NCI-H226 (cell line): ENCODE results near the gene ZNF92.
"Not testable (repeated sequence)": the region's sequence is repeated elsewhere in the genome, so short reads cannot be mapped to it uniquely, and the experiment has no call there.

Experiments
- DNase-seq: peaks from one replicate; pipeline ENCODE4 v3.0.0-alpha.2; 2015

The ZNF92 gene

DNA sequence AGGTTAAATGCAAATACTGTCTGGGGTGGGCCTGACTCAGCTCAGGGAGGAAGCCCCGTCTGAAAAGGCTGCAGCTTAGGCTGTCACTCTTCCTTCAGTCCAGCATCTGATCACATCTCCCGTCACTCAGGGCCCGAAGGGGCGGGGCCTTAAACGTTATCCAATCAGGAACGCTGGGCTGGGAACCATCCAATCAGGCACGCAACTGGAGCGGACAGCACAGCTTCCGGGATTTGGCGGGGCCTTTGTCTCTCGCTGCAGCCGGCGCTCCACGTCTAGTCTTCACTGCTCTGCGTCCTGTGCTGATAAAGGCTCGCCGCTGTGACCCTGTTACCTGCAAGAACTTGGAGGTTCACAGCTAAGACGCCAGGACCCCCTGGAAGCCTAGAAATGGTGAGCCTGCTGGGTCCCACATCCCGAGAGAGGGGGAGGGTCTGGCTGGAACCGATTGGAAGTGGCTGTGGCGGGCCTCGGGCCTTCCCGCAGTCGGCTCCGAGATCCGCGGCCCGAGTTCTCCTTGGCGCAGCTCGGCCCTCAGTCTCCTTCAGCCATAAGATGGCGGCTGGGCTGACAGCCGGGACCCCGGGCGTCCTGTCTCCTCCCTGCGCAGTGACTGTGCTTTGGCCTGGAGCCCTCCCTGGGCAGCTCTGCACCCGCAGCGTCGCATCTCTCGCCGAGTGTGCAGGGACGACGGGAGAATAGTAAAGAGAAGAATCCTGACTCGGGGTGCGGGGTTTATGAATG lies at the start of gene ZNF92:
Gene ZNF92, plus strand, starts transcription at position 248 of the 744 bp plus-strand sequence. Its CDS starts 143 bp downstream, at position 391.
- peak; percentile 96 for DNase-seq

DNA sequence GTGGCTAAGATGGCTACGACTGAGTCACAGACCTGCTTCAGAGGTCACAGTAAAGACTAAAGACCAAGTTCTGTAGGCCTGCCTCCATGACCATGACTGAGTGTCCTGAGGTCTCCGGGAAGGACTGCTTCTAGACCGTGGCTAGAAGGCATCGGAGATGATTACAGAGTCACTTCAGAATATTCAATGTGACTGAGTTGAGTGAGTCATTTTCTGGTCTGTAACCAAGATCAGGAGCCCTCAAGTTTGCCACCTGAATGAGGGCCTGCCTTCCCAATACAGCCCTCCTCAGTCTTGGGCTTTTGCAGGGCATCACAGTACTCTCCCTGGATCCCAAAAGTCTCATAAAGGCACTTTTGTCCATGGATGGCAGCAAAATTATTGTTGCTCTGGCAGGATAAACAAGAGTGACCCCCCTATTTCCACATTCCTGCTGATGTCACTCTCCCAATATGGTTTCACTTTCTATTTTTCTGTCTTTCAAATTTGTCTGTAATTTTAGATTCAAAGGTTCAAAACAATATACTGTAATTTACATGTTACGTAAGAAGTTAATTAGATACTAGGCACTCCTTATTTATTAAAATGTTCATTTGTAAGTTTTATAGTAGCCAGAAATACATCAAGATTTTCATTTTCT lies 47.7 kb upstream of the ZNF92 start:
- no peak for DNase-seq

DNA sequence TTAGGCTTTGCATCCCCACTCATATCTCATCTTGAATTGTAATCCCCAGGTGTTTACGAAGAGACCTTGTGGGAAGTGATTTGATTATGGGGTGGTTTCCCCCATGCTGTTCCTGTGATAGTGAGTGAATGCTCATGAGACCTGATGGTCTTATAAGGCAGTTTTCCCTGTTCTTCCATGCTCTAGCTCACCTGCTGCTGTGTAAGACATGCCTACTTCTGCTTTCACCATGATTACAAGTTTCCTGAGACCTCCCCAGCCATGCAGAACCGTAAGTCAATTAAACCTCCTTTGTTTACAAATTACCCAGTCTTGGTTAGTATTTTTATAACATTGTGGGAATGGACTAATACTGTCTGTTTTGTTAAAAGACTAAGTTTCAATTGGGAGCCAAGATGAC lies 35.3 kb upstream of the ZNF92 start:
- no peak for DNase-seq

DNA sequence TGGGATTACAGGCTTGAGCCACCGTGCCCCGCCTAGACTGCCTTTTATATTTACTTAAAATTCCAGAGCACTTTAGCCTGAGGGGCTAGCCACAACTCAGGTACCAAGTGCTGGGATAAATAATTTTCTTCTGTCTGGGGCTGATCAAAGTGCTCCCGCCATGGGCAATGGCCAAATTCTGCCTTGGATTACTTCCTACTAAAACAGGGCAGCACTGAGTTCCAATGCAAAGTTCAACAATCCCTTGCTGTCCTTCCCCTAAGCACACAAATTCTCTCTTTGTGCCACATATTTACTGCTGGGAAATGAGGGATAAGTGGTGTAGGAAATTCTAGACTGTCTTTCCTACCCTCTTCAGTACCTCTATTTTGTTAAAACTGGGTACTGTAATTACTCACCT lies 34.4 kb upstream of the ZNF92 start:
- no peak for DNase-seq

DNA sequence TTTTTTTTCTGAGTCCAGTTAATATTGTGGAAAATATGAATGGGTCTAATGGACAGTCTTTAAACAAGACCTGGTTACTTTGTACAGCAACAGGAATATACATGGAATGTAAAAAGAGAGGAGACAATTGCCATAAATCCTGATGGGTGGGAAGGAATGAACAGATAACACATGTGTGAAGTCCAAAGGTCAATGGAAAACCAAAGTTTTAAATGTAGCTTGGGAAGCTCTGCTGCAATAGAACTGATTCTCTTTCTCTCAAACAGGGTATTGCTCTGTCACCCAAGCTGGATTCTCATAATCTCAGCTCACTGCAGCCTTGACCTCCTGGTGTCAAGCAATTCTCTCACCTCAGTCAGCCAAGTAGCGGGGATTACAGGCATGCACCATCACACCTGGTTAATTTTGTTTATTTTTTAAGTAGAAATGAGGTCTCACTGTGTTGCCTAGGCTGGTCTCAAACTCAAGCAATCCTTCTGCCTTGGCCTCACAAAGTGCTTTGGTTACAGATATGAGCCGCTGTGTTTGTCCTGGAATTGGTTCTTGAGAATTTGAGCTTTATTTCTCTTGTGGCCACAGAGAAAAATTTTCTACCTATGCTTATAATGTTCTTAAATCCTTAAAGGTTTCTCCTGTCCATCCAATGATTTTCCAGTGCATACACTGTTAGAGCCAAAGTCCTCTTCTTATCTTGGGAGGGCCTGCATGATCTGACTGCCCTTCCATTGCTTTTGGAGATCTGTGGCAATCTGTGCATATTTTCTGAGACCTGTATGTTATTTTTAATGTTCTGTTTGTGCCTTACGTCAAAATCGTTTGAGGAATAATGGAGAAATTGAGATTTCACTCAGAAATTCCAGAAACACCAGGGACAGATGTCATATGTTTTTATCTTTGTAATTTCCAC lies 30.7 kb upstream of the ZNF92 start:
- DNase-seq, result no peak

DNA sequence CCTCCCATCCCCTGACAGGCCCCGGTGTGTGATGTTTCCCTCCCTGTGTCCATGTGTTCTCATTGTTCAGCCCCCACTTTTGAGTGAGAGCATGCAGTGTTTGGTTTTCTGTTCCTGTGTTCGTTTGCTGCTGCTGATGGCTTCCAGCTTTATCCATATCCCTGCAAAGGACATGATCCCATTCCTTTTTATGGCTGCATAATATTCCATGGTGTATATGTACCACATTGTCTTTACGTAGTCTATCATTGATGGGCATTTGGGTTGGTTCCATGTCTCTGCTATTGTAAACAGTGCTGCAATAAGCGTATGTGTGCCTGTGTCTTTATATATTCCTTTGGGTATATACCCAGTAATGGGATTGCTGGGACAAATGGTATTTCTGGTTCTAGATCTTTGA lies 29.1 kb upstream of the ZNF92 start:
- not testable (repeated sequence) for DNase-seq

DNA sequence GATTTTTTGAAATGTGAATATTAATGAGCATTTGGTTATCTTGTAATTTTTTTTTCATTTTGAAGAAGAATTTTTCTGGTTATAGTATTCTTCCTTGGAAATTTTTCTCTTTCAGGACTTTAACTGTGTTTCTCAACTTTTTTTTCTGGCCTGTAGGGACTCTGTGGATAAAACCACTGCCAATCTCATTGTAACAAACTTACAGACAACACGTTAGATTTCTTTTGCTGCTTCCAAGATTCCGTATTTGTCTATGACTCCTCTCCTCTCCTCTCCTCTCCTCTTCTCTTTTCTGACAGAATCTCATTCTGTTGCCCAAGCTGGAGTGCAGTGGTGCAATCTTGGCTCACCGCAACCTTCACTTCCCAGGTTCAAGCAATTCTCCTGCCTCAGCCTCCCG lies 19.4 kb upstream of the ZNF92 start:
- DNase-seq, result no peak

DNA sequence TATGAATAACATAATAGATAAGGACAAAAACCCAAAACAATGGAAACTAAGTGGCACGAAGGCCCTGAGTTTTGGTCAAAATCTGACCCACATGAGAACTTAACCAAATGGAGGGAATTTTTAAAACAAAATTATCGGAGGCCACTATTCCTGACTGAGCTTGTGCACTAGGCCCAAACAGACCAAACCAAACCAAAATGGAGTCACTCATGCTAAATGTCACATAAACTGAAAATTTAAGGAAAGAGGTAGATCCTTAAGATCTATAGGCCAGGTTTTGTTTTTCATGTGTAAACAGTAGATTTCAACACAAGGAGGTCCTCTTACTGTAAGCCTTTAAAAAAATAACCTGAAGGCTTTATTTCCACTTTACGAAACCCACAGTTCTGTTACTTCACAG lies 3.8 kb upstream of the ZNF92 start:
- no peak for DNase-seq

DNA sequence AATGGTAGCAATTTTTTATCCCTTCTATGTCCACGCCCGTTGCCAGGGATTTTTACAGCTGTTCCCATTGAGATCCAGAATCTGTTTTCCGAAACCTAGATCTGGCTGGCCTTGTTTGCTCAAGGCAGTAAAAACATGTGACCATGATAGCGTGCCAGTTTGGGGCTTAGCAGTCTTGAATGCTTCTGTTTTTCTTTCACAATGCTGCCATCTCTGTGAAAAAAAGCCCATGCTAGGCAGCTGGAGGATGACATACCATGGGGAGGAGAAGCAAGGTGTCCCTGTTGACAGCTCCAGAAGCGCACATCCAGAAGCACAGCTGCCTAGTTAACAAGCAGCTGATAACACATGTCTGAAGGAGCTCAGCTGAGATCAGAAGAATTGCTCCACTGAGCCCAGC lies 2.2 kb upstream of the ZNF92 start:
- DNase-seq, result no peak

DNA sequence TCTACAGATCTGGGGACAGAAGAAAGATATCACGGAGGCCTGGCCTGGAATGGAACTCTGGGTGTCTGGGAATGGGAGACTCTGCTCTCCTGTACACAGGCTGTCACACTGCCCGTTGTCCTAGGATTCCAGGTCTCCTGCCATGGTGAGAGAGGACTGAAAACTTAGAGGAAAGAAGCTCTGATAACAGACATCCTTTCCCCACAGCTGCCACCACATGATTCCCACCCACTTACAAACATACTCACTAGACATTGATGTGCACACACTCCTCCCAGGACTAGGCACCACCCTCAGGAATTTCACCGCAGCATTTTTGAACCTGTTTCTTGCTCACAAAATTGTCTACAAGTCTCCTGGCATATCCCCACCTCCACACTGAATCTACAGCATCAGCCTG lies 5.7 kb downstream of the ZNF92 start:
- peak; percentile 72 for DNase-seq

DNA sequence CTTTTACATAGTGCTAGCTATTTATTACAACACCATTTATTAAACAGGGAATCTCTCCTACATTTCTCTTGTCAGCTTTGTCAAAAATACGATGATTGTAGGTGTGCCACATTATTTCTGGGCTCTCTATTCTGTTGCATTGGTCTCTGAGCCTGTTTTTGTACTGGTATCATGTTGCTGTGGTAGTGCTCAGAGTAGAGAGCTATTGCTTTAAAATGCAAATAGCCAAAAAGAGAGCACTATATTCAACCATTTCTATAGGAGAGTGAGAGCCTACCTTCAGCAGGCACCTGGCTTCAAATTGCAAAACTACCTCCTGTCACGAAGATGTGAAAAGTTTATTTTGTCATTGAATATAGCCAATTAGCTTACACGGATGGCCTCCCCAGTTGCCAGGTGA lies 8.1 kb downstream of the ZNF92 start:
- DNase-seq, result no peak

DNA sequence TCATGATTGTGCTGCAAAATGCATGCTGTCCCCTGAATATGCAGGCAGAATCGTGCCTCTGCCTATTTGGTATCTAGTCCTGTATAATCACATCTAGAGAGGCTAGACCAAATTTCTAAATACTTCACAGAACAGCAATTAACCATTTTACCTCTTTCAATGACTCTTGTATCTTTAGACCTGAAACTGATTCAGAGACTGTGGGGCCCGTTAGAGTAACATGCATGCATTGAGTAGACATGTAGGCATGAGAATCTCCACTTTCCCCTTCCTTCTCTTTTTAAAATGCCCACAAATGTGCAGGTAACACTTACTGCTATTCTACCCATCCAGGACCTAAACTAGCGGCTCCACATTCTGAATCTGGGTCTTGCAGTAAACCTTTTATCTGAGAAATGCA lies 8.8 kb downstream of the ZNF92 start:
- no peak for DNase-seq

DNA sequence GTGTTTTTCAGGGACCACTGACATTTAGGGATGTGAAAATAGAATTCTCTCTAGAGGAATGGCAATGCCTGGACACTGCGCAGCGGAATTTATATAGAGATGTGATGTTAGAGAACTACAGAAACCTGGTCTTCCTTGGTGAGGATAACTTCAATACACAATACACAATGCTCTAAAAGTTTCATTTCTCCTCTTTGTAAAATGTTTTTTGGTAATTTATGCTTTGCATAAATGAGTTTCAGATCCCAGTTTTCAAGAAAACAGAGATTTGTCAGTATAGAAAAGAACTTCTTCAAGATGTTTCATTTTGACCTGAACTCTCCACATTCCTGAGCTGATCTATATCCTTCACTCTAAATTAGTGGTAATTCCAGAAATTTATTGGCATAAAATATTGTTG lies 14.2 kb downstream of the ZNF92 start:
- no peak for DNase-seq

DNA sequence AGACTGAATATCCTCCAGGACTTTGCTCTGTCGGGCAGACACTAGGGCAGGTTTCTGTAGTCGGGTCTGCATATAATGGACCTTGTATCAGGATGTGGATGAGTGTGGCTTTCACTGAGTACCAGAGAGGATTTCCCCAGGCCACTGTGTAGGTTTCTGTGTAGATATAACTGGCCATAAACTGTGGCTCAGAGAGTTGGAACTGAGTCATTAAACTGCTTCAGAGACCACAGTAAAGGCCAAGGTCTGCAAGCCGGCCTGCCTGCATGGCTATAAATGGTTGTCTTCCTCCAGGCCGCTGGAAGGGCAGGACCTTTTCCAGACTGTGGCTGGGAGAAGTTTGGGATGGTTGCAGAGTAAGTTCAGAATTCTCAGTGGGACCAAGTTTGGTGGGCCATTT lies 16.9 kb downstream of the ZNF92 start:
- DNase-seq, result no peak

DNA sequence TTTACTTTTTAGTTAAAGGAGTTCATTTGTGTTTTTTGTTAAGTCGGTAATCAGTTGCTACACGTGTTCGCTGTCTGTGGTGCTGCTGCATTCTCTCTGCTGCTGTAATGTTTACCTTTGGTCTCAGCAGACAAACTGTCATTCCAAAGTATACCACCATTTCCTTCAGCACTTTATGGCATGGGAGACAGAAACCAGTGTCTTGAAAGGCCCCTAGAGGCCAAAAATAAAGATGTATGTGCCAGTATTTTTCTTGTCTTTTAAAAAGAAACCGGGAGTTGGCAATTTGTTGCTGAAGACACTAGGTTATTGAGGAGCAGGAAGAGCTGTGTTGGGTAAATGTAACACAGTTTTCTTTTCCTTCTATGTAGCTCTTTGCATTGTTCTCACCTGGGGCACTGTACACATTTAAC lies 24.1 kb downstream of the ZNF92 start:
- no peak for DNase-seq

DNA sequence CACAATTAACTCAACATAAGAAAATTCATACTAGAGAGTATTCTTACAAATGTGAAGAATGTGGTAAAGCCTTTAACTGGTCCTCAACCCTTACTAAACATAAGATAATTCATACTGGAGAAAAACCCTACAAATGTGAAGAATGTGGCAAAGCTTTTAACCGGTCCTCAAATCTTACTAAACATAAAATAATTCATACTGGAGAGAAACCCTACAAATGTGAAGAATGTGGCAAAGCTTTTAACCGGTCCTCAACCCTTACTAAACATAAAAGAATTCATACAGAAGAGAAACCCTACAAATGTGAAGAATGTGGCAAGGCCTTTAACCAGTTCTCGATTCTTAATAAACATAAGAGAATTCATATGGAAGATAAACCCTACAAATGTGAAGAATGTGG lies 25.0 kb downstream of the ZNF92 start:
- not testable (repeated sequence) for DNase-seq

DNA sequence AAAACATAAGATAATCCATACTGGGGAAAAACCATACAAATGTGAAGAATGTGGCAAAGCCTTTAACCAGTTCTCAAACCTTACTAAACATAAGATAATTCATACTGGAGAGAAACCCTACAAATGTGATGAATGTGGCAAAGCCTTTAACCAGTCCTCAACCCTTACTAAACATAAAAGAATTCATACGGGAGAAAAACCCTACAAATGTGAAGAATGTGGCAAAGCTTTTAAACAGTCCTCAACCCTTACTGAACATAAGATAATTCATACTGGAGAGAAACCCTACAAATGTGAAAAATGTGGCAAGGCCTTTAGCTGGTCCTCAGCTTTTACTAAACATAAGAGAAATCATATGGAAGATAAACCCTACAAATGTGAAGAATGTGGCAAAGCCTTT lies 25.4 kb downstream of the ZNF92 start:
- not testable (repeated sequence) for DNase-seq

DNA sequence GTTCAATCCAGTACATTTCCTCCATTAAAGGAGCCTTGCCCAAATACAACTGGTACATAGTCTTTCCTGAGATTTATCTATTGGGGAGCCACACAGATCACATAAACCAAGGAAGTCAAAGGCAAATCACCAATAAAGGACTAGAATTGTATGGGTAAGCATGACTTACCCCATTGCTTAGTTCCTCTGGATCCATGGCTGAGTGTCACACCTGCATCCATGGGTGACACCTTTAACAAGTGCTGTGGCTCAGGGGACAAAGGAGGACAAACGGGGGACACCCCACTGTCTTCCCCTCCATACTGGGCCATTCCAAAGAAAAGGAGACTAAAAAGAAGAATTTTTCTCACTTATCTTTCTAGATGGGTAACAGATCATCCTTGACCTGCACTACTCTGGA lies 30.4 kb downstream of the ZNF92 start:
- DNase-seq, result no peak

DNA sequence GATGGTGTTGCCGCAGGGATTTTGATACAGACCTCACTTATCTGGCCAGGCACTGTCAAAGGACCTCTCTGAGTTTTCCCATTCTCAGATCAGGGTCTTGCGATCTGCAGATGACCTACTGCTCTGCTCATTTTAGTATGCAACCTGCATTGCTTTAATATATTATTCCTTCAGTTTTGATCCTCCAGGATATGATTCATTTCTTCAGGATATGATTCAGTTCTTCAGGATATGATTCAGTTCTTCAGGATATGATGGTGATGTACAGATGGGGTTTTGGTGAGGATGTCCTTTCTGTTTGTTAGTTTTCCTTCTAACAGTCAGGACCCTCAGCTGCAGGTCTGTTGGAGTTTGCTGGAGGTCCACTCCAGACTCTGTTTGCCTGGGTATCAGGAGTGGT lies 33.1 kb downstream of the ZNF92 start:
- peak; percentile 34 for DNase-seq

DNA sequence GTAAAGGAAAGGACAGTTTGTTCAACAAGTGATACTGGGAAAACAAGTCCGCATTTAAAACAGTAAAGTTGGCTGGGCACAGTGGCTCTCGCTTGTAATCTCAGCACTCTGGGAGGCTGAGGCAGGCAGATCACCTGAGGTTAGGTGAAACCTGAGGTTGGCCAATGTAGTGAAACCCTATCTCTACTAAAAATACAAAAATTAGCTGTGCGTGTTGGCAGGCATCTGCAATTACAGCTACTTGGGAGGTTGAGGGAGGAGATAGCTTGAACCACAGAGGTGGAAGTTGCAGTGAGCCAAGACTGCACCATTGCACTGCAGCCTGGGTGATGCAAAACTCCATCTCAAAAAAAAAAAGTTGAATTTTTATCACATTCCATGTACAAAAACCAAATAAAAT lies 35.7 kb downstream of the ZNF92 start:
- DNase-seq, result no peak

DNA sequence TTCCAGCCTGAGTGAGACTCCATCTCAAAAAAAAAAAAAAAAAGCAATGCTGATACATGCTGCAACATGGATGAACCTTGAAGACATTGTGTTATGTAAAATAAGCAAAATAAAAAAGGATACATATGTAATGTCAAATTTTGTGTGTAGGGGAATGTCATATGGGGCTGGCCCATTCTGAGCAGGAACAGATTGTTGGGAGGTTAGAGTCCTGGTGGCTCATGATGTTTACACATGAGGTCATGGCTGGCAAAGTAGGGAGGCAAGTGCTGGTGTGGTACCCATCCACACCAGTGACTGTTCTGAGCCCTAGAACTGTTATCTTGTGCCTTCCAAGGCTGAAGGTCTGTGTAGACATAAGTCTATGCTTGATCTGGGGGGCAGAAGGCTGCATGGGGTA lies 37.6 kb downstream of the ZNF92 start:
- DNase-seq, result no peak

DNA sequence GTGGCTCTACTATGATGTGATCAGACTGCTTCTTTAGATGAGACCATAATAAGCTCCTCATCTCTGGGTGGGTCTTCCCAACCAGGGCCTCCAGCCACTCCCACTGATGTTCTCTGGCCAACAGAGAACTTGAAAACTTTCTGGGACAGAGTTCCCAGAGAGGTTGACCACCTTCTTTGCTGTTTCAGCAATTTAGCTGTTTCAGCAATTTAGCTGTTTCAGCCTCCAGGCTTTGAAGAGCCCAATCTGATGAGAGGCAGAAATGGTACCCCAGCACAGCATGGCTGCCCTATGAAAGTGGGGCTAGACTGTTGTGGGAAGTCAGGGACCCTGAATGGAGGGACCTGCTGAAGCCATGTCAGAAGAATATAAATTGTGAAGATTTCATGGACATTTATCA lies 49.0 kb downstream of the ZNF92 start:
- DNase-seq, result no peak

DNA sequence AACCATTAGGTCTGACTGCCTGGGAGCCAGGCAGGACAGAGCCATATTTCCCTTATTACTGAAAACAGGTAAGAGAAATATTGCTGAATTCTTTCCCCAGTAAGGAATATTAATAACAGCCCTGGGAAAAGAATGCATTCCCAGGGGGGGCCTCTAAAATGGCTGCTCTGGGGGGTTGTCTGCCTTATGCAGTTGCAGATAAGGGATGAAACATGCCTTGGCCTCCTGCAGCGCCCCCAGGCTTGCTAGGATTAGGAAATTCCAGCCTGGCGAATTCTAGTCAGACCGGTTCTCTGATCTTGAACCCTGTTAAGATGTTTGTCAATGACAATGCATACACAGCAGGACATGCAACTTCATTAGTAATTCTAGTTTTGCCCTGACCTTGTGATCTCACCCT lies 49.6 kb downstream of the ZNF92 start:
- DNase-seq, result not testable (repeated sequence)
